ENCODE measurements around the gene PRSS22.
A peak's percentile ranks its signal among the peaks of the same experiment; 100 is the strongest.

Gene PRSS22

GRCh38 chr16:2827831-2828520 is 30.0 kb downstream of the PRSS22 start:
- DNase-seq, result no peak

- no peak for DNase-seq
These were observed 30.6 kb downstream of the PRSS22 start for GRCh38 chr16:2827374-2827791.

DNA sequence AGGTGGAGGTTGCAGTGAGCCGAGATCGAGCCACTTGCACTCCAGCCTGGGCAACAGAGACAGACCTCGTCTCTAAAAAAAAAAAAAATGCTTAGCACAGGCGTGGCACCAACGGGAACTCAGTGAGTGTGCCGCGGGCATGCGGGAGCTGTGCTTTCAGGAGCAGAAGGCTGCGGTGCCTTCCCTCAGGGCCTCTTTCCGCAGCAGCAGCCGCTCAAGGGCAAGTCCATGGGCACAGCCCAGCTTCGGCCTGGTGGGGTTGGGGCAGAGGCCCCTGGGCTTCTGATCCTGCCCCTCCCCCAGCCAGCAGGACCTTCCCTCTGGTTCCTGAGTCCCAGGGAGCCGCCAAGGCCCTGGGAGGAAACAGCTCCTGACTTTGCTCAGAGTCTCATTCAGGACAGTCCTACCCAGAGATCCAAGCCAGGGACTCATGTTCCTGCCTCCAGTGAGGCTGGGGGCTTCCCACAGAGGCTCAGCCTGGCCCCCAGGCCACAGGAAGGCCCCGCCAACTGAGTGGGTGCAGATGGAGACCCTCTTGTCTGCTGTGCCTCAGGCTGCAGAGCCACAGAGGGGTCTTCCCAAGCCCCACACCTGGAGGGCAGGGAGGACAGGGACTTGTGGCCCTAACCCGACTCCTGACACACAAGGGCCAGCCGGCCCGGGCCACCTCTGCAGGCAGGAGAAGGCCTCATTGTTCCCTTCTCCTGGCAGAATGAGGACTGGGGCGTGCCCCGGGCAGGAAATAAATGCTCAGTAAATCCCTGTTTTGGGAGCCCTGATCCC is 31.2 kb downstream of the PRSS22 start:
- DNase-seq, result no peak

GRCh38 chr16:2825906-2826305 is 32.1 kb downstream of the PRSS22 start:
- DNase-seq, result no peak

- peak; percentile 14 for DNase-seq
These were observed 32.8 kb downstream of the PRSS22 start for GRCh38 chr16:2825049-2825742.

DNA sequence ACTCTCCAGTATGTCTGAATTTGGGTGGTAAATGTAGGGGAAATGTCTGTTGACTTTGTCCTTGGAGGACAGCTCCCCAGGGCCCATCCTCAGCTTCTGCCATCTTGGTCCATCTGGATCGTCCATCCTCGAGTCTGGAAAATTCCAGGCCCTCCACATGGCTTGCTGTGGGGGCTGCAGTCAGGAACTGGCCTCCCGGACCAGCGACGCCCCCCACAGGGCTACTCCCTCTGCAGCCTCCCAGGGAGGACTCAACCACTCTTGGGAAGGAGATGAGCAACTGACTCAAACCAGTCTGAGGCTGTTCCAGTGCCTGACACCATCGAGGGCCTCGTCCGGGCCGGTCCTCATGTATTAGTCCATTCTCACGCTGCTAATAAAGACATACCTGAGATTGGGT is 33.3 kb downstream of the PRSS22 start:
- DNase-seq, result peak; percentile 3

GRCh38 chr16:2822496-2822895 is 35.5 kb downstream of the PRSS22 start:
- no peak for DNase-seq

GRCh38 chr16:2822158-2822495 is 35.8 kb downstream of the PRSS22 start:
- no peak for DNase-seq

DNA sequence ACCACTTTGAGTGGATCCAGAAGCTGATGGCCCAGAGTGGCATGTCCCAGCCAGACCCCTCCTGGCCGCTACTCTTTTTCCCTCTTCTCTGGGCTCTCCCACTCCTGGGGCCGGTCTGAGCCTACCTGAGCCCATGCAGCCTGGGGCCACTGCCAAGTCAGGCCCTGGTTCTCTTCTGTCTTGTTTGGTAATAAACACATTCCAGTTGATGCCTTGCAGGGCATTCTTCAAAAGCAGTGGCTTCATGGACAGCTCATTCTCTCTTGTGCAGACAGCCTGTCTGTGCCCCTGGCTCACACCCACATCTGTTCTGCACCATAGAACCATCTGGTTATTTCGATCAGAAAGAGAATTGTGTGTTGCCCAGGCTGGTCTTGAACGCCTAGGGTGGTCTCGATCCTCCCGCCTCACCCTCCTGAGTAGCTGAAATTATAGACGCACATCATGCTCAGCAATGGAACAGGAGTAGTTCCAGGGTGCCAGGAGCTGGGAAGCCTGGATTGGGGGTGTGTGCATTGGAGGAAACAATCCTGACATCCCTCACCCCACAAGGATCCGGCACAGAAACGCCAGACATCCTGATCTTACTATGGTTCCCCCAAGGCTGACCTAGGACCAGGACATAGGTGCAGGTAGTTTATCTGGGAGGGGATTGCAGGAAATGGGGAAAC is 36.3 kb downstream of the PRSS22 start:
- no peak for DNase-seq

- DNase-seq, result no peak
These were observed 37.0 kb downstream of the PRSS22 start for GRCh38 chr16:2820836-2821486.

DNA sequence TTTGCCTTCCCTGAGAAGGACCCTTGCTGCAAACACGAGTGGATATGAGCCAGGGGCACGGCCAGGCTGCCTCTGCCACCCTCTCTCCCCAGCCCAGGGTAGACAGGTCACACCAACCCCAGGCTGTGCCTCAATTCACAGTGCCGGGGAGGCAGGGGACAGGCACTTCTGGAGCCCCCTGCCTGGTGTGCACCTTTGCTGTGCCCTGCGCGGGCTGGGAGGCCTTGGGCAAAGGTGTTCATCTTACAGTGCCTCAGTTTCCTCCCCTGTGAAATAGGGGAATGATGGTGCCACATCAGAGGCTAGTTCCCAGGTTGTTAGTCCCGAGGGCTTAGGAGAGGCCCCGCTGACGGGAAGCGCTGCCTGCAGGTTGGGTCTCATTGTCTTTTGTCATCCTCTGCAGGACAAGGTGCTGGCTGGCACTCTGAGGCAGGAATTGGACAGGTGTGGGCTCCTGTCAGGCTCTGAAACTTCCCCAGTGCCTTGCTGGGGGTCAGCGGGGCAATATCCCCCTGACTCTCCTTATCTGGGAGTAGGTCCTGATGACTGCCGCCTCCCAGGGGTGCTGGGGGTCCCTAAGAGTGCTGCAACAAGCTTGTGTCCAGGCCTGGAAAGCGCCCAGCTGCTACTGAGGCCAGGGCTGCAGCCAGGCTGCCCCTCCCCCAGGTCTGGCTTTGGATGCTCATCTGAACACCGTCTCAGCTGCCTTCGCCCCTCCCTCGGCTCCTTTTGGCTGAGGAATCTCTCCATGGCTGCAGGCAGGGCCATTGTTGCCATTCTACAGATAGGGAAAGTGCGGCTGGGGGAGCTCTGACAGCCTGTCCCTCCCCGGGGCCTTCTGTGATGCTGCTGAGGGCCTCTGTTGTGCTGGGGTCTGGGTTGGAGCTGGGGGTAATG is 37.8 kb downstream of the PRSS22 start:
- no peak for DNase-seq

DNA sequence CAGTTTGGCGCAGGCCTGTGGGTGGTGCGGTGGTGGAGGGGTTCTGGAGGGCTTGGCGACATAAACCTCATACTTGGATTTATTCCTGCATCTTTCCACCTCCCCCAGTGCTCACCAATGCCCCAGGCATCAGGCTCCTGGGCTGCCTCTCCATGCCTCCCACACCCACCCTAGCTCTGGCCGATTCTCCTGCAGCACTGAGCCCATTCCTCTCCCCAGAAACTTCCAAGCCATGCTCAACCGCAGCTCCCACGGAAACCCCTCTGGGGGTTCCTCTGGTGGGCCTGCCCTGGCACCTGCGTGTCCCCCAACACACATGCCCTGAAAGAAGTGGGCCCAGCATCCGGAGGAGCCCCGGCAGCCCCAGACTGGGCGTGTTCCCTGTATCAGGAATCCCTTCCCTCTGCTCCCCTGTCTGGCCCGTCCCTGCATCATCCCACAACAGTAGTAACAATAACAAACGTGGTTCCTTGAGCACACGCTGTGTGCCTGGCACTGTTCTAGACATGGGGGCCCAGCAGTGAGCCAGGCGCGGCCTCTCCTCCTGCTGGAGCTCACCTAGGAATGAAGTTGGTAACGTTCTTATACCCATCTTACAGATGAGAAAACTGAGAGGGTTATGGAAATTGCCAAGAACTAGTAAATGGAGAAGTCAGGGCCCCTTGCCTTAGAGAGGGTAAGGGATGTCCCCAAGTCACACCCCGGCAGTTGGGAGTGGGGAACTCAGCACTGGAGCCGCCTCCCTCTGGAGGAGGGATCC is 38.6 kb downstream of the PRSS22 start:
- no peak for DNase-seq

DNA sequence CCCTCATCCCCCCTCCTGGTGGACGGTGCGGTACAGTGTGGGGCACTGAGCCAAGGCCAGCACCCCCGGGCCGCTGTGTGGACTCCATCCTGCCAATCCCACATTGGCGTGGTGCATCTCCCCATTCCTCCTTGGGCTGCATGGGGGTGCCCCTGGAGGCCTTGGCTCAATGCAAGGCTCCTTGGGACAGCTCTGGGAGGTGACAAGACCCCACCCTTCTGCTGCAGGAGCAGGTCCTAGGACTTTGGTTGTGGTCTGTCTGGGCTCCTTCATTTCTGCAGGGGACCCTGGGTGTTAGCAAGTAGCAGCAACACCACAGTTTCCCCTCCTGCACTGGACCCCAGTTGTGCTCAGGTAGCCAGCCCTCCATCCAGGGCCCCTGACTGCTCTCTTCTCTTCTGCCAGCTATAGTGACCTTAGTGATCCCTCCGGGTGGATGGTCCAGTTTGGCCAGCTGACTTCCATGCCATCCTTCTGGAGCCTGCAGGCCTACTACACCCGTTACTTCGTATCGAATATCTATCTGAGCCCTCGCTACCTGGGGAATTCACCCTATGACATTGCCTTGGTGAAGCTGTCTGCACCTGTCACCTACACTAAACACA is 39.6 kb downstream of the PRSS22 start:
- DNase-seq, result no peak

DNA sequence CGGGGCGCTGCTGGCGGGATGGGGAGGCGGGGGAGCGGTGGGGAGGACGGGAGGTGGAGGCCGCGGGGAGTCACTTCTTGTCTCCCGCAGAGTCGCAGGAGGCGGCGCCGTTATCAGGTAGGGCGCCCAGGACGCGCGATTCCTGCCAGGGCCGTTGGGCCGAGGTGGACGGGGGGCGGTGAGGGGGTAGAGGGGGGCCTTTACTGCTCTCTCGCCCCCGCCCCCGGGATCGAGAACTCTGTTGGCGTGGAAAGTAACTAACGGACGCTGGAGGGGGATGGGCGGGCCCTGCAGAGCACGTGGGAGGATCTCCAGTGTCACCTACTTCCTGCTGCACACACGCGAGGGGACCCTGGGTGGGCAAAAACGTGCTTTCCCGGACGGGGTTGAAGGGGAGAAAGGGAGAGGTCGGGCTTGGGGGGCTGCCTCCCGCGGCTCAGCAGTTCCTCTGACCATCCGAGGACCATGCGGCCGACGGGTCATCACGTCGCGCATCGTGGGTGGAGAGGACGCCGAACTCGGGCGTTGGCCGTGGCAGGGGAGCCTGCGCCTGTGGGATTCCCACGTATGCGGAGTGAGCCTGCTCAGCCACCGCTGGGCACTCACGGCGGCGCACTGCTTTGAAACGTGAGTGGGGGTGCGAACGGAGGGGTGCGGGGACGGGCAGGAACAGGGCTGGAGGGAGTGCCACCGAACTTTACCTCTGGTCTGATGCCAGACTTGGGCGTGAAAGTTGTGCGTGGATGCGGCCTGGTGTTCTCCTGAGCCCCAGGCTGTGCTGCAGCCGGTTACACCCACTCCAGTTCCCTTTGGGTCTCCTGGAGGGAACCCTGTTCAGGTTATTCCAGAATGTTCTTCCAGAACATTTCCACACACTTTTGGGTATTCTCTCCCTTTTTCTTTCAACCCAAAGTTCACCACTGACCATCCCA is 40.4 kb downstream of the PRSS22 start:
- no peak for DNase-seq

DNA sequence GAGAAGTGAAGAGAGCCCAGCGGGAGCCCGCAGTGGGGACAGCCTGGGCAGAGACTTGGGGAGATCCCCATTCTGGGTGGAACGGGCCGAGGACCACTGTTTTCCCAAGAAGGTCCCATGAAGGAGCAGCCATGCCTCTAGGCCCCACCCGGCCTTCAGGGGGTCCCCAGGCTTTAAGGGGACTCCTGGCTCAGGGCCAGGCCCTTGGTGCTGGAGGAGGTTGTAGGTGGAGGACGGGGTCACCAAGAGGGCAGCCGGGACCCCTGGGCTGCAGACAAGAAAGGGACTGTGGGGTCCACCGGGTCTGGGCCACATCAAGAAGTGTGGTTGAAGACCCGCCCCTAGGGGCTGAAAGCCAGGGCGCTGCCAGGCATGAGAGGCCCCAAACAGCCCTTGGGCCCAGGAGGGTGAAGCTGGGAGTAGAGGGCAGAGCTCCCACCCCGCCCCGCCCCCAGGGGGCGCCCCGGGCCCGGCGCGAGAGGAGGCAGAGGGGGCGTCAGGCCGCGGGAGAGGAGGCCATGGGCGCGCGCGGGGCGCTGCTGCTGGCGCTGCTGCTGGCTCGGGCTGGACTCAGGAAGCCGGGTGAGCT is 41.1 kb downstream of the PRSS22 start, which contains the start of gene PRSS21:
TSS of gene PRSS21 (plus strand) at position 487 of the 589 bp plus-strand sequence. CDS start at position 519, 32 bp downstream.
- peak; percentile 57 for DNase-seq

- DNase-seq, result no peak
These were observed 42.6 kb downstream of the PRSS22 start for GRCh38 chr16:2815299-2815771.

DNA sequence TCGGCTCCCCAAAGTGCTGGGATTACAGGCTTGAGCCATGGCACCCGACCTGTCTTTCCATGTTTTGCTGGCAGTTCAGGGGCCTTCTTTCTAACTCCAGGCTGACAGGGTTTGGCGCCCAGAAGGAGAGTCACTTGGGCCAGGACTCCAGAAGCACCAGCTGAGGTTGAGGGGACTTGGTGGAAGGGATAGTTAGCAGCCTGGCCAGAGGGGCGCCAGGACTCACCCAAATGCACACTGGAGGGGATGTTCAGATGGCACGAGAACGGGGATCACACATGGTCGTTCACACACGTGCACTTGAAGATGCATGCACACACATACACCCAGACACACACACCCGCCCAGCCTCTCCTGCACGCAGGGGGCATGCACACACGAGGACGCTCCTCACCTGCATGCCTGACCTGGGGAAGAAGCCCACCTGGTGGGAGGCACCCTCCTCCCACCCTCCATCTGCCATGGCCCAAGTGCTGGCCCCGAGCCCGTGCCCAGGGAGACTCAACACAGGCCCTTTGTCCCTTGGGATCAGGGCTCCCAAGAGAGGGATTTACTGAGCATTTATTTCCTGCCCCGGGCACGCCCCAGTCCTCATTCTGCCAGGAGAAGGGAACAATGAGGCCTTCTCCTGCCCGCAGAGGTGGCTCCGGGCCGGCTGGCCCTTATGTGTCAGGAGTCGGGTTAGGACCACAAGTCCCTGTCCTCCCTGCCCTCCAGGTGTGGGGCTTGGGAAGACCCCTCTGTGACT is 43.2 kb downstream of the PRSS22 start:
- no peak for DNase-seq

DNA sequence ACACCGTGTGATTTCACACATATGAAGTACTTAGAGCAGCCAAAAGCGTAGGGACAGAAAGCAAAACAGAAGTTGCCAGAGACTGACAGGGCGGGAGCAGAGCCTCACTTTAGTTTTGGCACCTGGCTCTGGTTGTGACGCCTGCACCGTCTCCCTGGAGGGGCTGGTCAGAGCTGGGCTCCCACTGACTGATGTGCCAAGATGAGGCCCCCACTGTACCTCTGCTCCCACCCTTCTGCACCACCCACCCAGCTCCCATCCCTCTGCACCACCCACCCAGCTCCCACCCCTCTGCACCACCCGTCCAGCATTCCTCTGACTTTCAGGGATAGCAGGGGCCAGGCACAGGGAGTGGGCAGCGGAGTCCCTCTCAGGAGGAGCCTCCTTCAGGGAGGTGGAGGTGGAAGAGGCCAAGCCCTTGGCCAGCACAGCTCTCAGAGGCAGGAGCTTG is 44.2 kb downstream of the PRSS22 start:
- DNase-seq, result no peak
